Smooth muscle cell (in vitro differentiated cells): ENCODE data around the gene FKBP6. TPM values are rescaled to one million over a fixed set of nuclear protein-coding genes. Genes with fewer than 3 reads are reported as not detected.

ENCODE experiments used
- DNase-seq: peaks from one replicate; lab custom pipeline; 2025; ENCODE audit not compliant: unreplicated experiment; lab: John Stamatoyannopoulos, UW
- H2AFZ ChIP-seq: fragments of 200-600 bp; sonication (generic); 2 replicates; pipeline ENCODE4 v1.6.0; 2016; ENCODE audit warnings: antibody characterized with exemption, low read depth, mild to moderate bottlenecking
- H3F3A ChIP-seq: fragments of 200-600 bp; sonication (generic); 2 replicates; pipeline ENCODE4 v1.6.0; 2017; ENCODE audit warnings: antibody characterized with exemption, low read depth
- H3K27ac ChIP-seq: fragments of 200-600 bp; sonication (generic); 2 replicates; pipeline ENCODE4 v1.5.1; 2016; ENCODE audit warnings: low read depth, mild to moderate bottlenecking
- H3K27me3 ChIP-seq: fragments of 200-600 bp; sonication (generic); 2 replicates; pipeline ENCODE4 v1.6.1; 2016; ENCODE audit warnings: low read depth, mild to moderate bottlenecking
- H3K36me3 ChIP-seq: fragments of 200-600 bp; sonication (generic); 2 replicates; pipeline ENCODE4 v1.5.1; 2016; ENCODE audit warnings: low read depth
- H3K4me1 ChIP-seq: fragments of 200-600 bp; sonication (generic); 2 replicates; pipeline ENCODE4 v1.5.1; 2016; ENCODE audit warnings: low read depth
- H3K4me2 ChIP-seq: fragments of 200-600 bp; sonication (generic); 2 replicates; pipeline ENCODE4 v1.6.0; 2016; ENCODE audit warnings: mild to moderate bottlenecking
- H3K4me3 ChIP-seq: fragments of 200-600 bp; sonication (generic); 2 replicates; pipeline ENCODE4 v1.5.1; 2016; ENCODE audit warnings: mild to moderate bottlenecking
- H3K79me2 ChIP-seq: fragments of 200-600 bp; sonication (generic); 2 replicates; pipeline ENCODE4 v1.6.0; 2016; ENCODE audit warnings: low read depth, mild to moderate bottlenecking
- H3K9ac ChIP-seq: fragments of 200-600 bp; sonication (generic); 2 replicates; pipeline ENCODE4 v1.6.0; 2016; ENCODE audit warnings: low read depth
- H3K9me3 ChIP-seq: fragments of 200-600 bp; sonication (generic); replicated peaks from 2 replicates; pipeline ENCODE4 v1.5.1; 2016; ENCODE audit warnings: low read depth
- H4K20me1 ChIP-seq: fragments of 200-600 bp; sonication (generic); 2 replicates; pipeline ENCODE4 v1.6.0; 2016; ENCODE audit warnings: low read depth
- WGBS: methylation state at CpG from one replicate; pipeline ENCODE4 v1.1.7; 2016; ENCODE audit warnings: low lambda C conversion rate; 5-methylcytosine and 5-hydroxymethylcytosine counted together
- polyA plus RNA-seq: library from polyadenylated mRNA; unstranded; fragments of >200 nt; fragmentation: Nextera tagmentation; extraction: Ambion mirVana; gene quantifications from 2 replicates; pipeline ENCODE4 v1.2.1, GENCODE V29; 2016
- total RNA-seq: library from RNA; depleted of rRNA; stranded (reverse); fragments of >200 nt; gene quantifications from 2 replicates; pipeline ENCODE4 v1.2.3, GENCODE V29; 2014
- TF ChIP-seq, protein P1 (sequence below): fragments of 200-600 bp; sonication (generic); IDR thresholded peaks from 2 replicates; pipeline ENCODE4 v1.5.1; 2017; ENCODE audit warnings: borderline replicate concordance, mild to moderate bottlenecking, antibody characterized with exemption; ENCODE audit not compliant: insufficient read depth, poor library complexity, severe bottlenecking

The FKBP6 gene
- total and polyA plus RNA-seq, 2 experiments from 2014 or later: not detected

DNA sequence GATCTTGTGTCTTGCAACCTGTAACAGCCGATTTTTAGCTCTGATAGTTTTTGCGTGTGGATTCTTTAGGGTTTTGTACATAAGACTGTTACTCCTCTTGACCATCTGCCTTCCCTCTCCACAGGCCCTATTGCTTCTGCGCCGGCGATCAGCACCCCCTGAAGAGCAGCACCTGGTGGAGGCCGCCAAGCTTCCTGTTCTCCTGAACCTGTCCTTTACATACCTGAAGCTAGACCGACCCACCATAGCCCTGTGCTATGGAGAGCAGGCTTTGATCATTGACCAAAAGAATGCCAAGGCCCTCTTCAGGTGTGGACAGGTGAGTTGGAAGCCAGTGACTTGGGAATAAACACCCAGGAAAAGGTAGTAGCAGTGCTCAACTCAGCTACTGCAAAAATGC is 12.6 kb downstream of the FKBP6 start:
- no peak overlapping the region for H3K4me3 ChIP-seq
- no peak for DNase-seq
- TF ChIP-seq, protein P1, sequence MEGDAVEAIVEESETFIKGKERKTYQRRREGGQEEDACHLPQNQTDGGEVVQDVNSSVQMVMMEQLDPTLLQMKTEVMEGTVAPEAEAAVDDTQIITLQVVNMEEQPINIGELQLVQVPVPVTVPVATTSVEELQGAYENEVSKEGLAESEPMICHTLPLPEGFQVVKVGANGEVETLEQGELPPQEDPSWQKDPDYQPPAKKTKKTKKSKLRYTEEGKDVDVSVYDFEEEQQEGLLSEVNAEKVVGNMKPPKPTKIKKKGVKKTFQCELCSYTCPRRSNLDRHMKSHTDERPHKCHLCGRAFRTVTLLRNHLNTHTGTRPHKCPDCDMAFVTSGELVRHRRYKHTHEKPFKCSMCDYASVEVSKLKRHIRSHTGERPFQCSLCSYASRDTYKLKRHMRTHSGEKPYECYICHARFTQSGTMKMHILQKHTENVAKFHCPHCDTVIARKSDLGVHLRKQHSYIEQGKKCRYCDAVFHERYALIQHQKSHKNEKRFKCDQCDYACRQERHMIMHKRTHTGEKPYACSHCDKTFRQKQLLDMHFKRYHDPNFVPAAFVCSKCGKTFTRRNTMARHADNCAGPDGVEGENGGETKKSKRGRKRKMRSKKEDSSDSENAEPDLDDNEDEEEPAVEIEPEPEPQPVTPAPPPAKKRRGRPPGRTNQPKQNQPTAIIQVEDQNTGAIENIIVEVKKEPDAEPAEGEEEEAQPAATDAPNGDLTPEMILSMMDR: no peak
- no peaks in the 10 kb centered on the region for H3F3A ChIP-seq
- H3K4me2 ChIP-seq: no peak overlapping the region
- no peaks in the 10 kb centered on the region for H3K9me3 ChIP-seq
- H3K4me1 ChIP-seq: peaks cover 13% of the 10 kb centered on the region
- H2AFZ ChIP-seq: no peak overlapping the region
- H3K27me3 ChIP-seq: no peaks in the 10 kb centered on the region
- 70% methylated on average over 7 of the region's 7 CpGs for WGBS
- no peaks in the 10 kb centered on the region for H3K79me2 ChIP-seq
- H4K20me1 ChIP-seq: no peaks in the 10 kb centered on the region
- no peak overlapping the region for H3K9ac ChIP-seq
- H3K27ac ChIP-seq: no peak overlapping the region
- no peaks in the 10 kb centered on the region for H3K36me3 ChIP-seq

DNA sequence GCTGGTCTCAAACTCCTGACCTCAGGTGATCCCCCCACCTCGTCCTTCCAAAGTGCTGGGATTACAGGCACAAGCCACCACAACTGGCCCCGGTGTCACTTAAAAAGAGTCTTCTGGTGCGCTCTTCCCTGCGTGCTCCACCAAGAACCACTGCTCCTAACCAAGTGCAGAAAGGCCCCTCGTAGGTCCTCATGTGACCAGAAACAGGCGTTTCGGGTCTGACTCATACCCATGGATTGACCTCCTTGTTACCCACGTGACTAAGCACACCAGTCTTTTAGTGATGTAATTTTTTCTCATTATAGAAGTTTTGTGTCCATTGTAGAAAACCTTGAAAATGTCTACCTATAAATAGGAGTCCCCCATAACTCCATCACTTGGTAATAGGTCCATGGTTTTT is 13.9 kb downstream of the FKBP6 start:
- Histone ChIP-seq H3K9ac (peak overlapping the region; percentile 16), H3K27me3 (no peaks in the 10 kb centered on the region), H3K4me1 (peaks cover 13% of the 10 kb centered on the region), H3K9me3 (no peaks in the 10 kb centered on the region), H3K4me3 (no peak overlapping the region), H3K4me2 (peak overlapping the region; percentile 67), H3K36me3 (no peaks in the 10 kb centered on the region), H3K79me2 (no peaks in the 10 kb centered on the region), H4K20me1 (no peaks in the 10 kb centered on the region), H2AFZ (peak overlapping the region; percentile 52), H3K27ac (peak overlapping the region; percentile 25), H3F3A (no peaks in the 10 kb centered on the region)
- TF ChIP-seq, protein P1: no peak
- WGBS: 49% methylated on average over 8 of the region's 8 CpGs
- no peak for DNase-seq

DNA sequence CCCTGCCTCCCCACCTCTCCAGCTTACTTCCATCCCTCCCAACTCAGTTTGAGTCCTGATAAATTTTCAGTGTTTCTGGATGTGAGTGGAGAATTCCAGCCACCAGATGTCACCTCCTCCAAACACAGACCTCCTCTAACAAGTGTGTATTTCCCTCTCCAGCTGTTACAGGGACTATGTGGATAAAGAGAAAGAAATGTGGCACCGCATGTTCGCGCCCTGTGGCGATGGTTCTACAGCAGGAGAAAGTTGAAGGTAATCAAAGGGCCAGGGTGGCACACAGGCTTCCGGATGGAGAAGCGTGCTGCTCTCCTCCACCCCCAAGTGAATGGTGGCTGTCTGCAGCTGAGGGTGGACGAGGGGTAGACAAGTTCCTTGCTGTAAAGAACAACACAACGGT is 14.7 kb downstream of the FKBP6 start:
- Histone ChIP-seq H3F3A (no peaks in the 10 kb centered on the region), H3K9ac (no peak overlapping the region), H4K20me1 (no peaks in the 10 kb centered on the region), H3K27ac (no peak overlapping the region), H3K4me2 (peak overlapping the region; percentile 67), H3K36me3 (no peaks in the 10 kb centered on the region), H3K4me1 (peaks cover 13% of the 10 kb centered on the region), H3K4me3 (no peak overlapping the region), H3K79me2 (no peaks in the 10 kb centered on the region), H3K27me3 (no peaks in the 10 kb centered on the region), H3K9me3 (no peaks in the 10 kb centered on the region), H2AFZ (peak overlapping the region; percentile 52)
- TF ChIP-seq, protein P1: peak; percentile 56
- no peak for DNase-seq
- WGBS: 60% methylated on average over 8 of the region's 8 CpGs

DNA sequence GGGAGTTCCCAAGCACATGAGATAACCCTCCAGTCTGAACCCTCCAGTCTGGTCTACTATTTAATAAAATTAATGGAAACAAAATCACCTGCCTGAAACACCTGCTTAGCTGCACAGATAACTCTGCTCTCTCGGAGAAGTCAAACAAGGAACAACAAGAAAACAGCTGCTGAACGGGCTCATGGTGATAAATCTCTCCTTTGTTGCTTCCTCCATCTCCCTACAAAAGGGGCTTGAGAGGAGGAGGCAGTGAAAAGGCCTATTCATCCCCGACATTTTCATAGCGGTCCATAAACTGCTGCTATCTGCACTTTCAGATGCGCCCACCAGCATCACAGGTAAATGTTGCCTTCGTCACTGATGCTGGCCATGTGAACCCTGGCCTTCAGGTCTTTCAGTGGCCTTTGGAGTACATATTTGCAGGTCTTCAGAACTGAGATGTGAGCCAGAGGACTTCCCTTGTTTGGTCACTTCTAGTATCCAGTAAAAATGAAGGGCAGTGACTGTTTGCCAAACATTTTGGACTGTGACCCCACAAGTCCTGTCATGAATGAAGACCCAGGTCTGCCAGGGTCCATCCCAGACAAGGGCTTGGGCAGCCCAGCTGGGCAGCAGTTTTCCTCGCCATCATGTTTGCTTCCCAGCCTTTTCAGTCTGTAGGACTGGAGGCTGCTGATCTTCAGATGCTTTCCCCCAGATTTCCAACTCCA is 15.9 kb downstream of the FKBP6 start:
- TF ChIP-seq, protein P1: no peak
- no peak for DNase-seq
- Histone ChIP-seq H3K27me3 (no peaks in the 10 kb centered on the region), H4K20me1 (no peaks in the 10 kb centered on the region), H3K9ac (no peak overlapping the region), H2AFZ (no peak overlapping the region), H3K4me2 (no peak overlapping the region), H3K79me2 (no peaks in the 10 kb centered on the region), H3K4me3 (no peak overlapping the region), H3F3A (no peaks in the 10 kb centered on the region), H3K4me1 (peaks cover 13% of the 10 kb centered on the region), H3K36me3 (no peaks in the 10 kb centered on the region), H3K27ac (no peak overlapping the region), H3K9me3 (no peaks in the 10 kb centered on the region)
- WGBS: 93% methylated on average over 7 of the region's 7 CpGs
